Measurements from ENCODE around the gene APOBR.

DNA sequence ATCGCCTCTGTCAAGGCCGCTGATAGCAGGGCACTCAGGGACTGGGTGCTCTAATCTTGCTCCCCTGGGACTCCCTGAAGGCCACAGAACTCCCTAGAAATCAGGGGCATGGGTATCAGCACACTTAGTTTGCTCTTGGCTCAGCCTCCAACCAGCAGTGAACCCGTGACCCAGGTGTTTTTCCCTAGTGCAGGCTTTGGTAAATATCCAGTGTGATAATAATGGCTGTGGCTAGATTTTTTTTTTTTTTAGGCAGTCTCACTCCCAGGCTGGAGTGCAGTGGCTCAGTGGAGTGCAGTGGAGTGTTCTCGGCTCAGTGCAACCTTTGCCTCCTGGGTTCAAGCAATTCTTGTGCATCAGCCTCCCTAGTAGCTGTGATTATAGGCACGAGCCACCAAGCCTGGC is 34.0 kb downstream of the APOBR start:
- no peak for TF ChIP-seq POLR2A (IDR thresholded peaks at IDR 0.05)
- TF ChIP-seq, protein P1, sequence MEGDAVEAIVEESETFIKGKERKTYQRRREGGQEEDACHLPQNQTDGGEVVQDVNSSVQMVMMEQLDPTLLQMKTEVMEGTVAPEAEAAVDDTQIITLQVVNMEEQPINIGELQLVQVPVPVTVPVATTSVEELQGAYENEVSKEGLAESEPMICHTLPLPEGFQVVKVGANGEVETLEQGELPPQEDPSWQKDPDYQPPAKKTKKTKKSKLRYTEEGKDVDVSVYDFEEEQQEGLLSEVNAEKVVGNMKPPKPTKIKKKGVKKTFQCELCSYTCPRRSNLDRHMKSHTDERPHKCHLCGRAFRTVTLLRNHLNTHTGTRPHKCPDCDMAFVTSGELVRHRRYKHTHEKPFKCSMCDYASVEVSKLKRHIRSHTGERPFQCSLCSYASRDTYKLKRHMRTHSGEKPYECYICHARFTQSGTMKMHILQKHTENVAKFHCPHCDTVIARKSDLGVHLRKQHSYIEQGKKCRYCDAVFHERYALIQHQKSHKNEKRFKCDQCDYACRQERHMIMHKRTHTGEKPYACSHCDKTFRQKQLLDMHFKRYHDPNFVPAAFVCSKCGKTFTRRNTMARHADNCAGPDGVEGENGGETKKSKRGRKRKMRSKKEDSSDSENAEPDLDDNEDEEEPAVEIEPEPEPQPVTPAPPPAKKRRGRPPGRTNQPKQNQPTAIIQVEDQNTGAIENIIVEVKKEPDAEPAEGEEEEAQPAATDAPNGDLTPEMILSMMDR (IDR thresholded peaks at IDR 0.05) = no peak

Measured in esophagus squamous epithelium (tissue), 4 donors.